RKO (cell line): ENCODE measurements around the gene DNAAF8.
A peak's percentile ranks its signal among the peaks of the same experiment; 100 is the strongest.
"Not testable (repeated sequence)": the region's sequence is repeated elsewhere in the genome, so short reads cannot be mapped to it uniquely, and the experiment has no call there.

Experiments
- DNase-seq: peaks from one replicate; pipeline ENCODE4 v3.0.0-alpha.2; 2016; ENCODE audit warnings: low spot score

The DNAAF8 gene

GRCh38 chr16:4724661-4725270 is 9.6 kb upstream of the DNAAF8 start:
- DNase-seq: no peak

- DNase-seq: no peak
These were observed 7.7 kb upstream of the DNAAF8 start for GRCh38 chr16:4726616-4727015.

GRCh38 chr16:4728676-4729075 is 5.7 kb upstream of the DNAAF8 start:
- DNase-seq: no peak

- no peak for DNase-seq
These were observed 4.5 kb upstream of the DNAAF8 start for GRCh38 chr16:4729876-4730275.

- DNase-seq: no peak
These were observed 1.1 kb upstream of the DNAAF8 start for GRCh38 chr16:4733211-4733742.

GRCh38 chr16:4733747-4734062 is 632 bp upstream of the DNAAF8 start:
- peak; percentile 9 for DNase-seq

- peak; percentile 80 for DNase-seq
These were observed 596 bp downstream of the DNAAF8 start for GRCh38 chr16:4734730-4735535.

GRCh38 chr16:4736546-4736945 is 2.2 kb downstream of the DNAAF8 start:
- DNase-seq: no peak

GRCh38 chr16:4737545-4737944 is 3.2 kb downstream of the DNAAF8 start:
- no peak for DNase-seq

- not testable (repeated sequence) for DNase-seq
These were observed 4.0 kb downstream of the DNAAF8 start for GRCh38 chr16:4738370-4738769.

- DNase-seq: no peak
These were observed 9.0 kb downstream of the DNAAF8 start for GRCh38 chr16:4743226-4743878.

GRCh38 chr16:4744555-4745273 is 10.4 kb downstream of the DNAAF8 start:
- no peak for DNase-seq

GRCh38 chr16:4745274-4745569 is 10.9 kb downstream of the DNAAF8 start:
- DNase-seq: no peak

GRCh38 chr16:4746215-4746614 is 11.9 kb downstream of the DNAAF8 start:
- no peak for DNase-seq

- no peak for DNase-seq
These were observed 12.7 kb downstream of the DNAAF8 start for GRCh38 chr16:4746991-4747574.

GRCh38 chr16:4747906-4748681 is 13.8 kb downstream of the DNAAF8 start:
- DNase-seq: no peak

GRCh38 chr16:4748682-4749411 is 14.5 kb downstream of the DNAAF8 start:
- no peak for DNase-seq

GRCh38 chr16:4749700-4750257 is 15.4 kb downstream of the DNAAF8 start:
- no peak for DNase-seq

GRCh38 chr16:4750896-4751295 is 16.6 kb downstream of the DNAAF8 start:
- DNase-seq: no peak

GRCh38 chr16:4752351-4753100 is 18.2 kb downstream of the DNAAF8 start:
- DNase-seq: no peak
